Keratinocyte (primary cell): Measurements from ENCODE around the gene NRP1. TPM values are rescaled to one million over a fixed set of nuclear protein-coding genes. Genes with fewer than 3 reads are reported as not detected.

ENCODE experiments used
- DNase-seq: peaks from one replicate; pipeline ENCODE4 v3.0.0-alpha.2; 2011; ENCODE audit warnings: low read depth, missing footprints, low spot score
- FAIRE-seq: peaks from 2 replicates; lab custom pipeline; 2011; peaks lifted over from hg19 to GRCh38; lab: Jason Lieb, UNC
- H2AFZ ChIP-seq: 2 replicates; pipeline ENCODE4 v1.6.0; 2012; ENCODE audit warnings: low read length, control low read depth, inconsistent platforms; ENCODE audit not compliant: control insufficient read depth
- H3K27ac ChIP-seq: 2 replicates; pipeline ENCODE4 v1.5.1; 2011; ENCODE audit warnings: low read length; ENCODE audit not compliant: control insufficient read depth, insufficient read depth
- H3K27me3 ChIP-seq: 3 replicates; pipeline ENCODE4 v1.6.0; 2011; ENCODE audit warnings: low read length; ENCODE audit not compliant: control insufficient read depth, insufficient read depth; ENCODE audit errors: extremely low read depth
- H3K36me3 ChIP-seq, 2 experiments: 2 replicates in 1 of 2; 3 replicates in 1 of 2; pipeline ENCODE4 v1.5.1; 2011; ENCODE audit warnings: low read length in 2 of 2, mild to moderate bottlenecking in 1 of 2; ENCODE audit not compliant: control insufficient read depth in 2 of 2, insufficient read depth in 2 of 2; ENCODE audit errors: extremely low read depth in 1 of 2
- H3K4me1 ChIP-seq: 3 replicates; pipeline ENCODE4 v1.5.1; 2011; ENCODE audit warnings: low read length; ENCODE audit not compliant: control insufficient read depth, insufficient read depth; ENCODE audit errors: extremely low read depth
- H3K4me2 ChIP-seq: 3 replicates; pipeline ENCODE4 v1.6.0; 2011; ENCODE audit warnings: low read depth, low read length; ENCODE audit not compliant: control insufficient read depth, insufficient read depth; ENCODE audit errors: extremely low read depth
- H3K4me3 ChIP-seq, 3 experiments: fragments of 200-600 bp in 1 of 3; sonication (generic) in 1 of 3; 2 replicates in 2 of 3; 3 replicates in 1 of 3; pipeline ENCODE4 v1.5.1; 2011 to 2016; ENCODE audit warnings: low read length in 3 of 3, mild to moderate bottlenecking in 3 of 3, control low read depth in 2 of 3, inconsistent platforms in 1 of 3, low read depth in 1 of 3, mixed read lengths in 1 of 3, mixed run types in 1 of 3, moderate library complexity in 1 of 3; ENCODE audit not compliant: control insufficient read depth in 2 of 3, insufficient read depth in 2 of 3; ENCODE audit errors: extremely low read depth in 1 of 3
- H3K79me2 ChIP-seq: 2 replicates; pipeline ENCODE4 v1.6.0; 2012; ENCODE audit warnings: low read length; ENCODE audit not compliant: control insufficient read depth, insufficient read depth
- H3K9ac ChIP-seq: 3 replicates; pipeline ENCODE4 v1.6.0; 2011; ENCODE audit warnings: low read length; ENCODE audit not compliant: control insufficient read depth, insufficient read depth; ENCODE audit errors: extremely low read depth
- H3K9me1 ChIP-seq: 3 replicates; pipeline ENCODE4 v1.6.0; 2011; ENCODE audit warnings: low read length; ENCODE audit not compliant: control insufficient read depth, insufficient read depth; ENCODE audit errors: extremely low read depth
- H3K9me3 ChIP-seq: 2 replicates; pipeline ENCODE4 v1.5.1; 2012; ENCODE audit warnings: low read depth, low read length; ENCODE audit not compliant: control insufficient read depth
- H4K20me1 ChIP-seq: 3 replicates; pipeline ENCODE4 v1.6.0; 2011; ENCODE audit warnings: low read length; ENCODE audit not compliant: control insufficient read depth, insufficient read depth; ENCODE audit errors: extremely low read depth
- EZH2 ChIP-seq: IDR thresholded peaks from one replicate; pipeline ENCODE4 v1.6.1; 2012; ENCODE audit warnings: inconsistent platforms, mild to moderate bottlenecking, low read length, moderate library complexity
- dilution Hi-C: fragments of 300-500 bp; cut with MboI; formaldehyde crosslinking; loops from one replicate; pipeline ENCODE4 v1.7.0; 2020; ENCODE audit warnings: low sequenced_read_pairs; ENCODE audit not compliant: extremely low pct_ligation_motif_present
- polyA plus RNA-seq, 5 experiments: library from polyadenylated mRNA; depleted of rRNA in 3 of 5; stranded (reverse) in 3 of 5; stranded (forward) in 1 of 5; unstranded in 1 of 5; fragments of >200 nt; gene quantifications; 1 replicate in 1 of 5; 2 replicates in 3 of 5; 3 replicates in 1 of 5; pipeline versions ENCODE4 v1.2.1 to v1.2.3, GENCODE V29; 2011 to 2012; ENCODE audit warnings: missing spikeins in 2 of 5, low read depth in 1 of 5, low replicate concordance in 1 of 5
- TF ChIP-seq, protein P1 (sequence below), 3 experiments: IDR thresholded peaks in 1 of 3; conservative IDR thresholded peaks in 1 of 3; optimal IDR thresholded peaks in 1 of 3; 2 replicates in 2 of 3; 3 replicates in 1 of 3; pipeline versions ENCODE3 to v1.5.1; 2011; ENCODE audit warnings: low read length in 3 of 3, mild to moderate bottlenecking in 3 of 3, moderate library complexity in 2 of 3, control low read depth in 1 of 3, inconsistent platforms in 1 of 3; ENCODE audit not compliant: insufficient read depth in 2 of 3; ENCODE audit errors: extremely low read depth in 1 of 3

NRP1 gene
- polyA plus RNA-seq, 1 donor (not counting 4 experiments of a cell fraction or from before 2014, with no cell fraction given) = 36.2 TPM

- Histone ChIP-seq H3K4me1 (peaks cover 27% of the 10 kb centered on the region), H3K9me3 (no peaks in the 10 kb centered on the region), H3K36me3 (peaks cover 2 to 12% of the 10 kb centered on the region in 2 experiments), H3K4me3 (no peak overlapping the region), H3K9ac (no peak overlapping the region), H3K27ac (no peak overlapping the region), H2AFZ (no peak overlapping the region), H3K4me2 (no peak overlapping the region), H3K9me1 (no peaks in the 10 kb centered on the region), H3K79me2 (no peaks in the 10 kb centered on the region), H4K20me1 (no peaks in the 10 kb centered on the region), H3K27me3 (no peaks in the 10 kb centered on the region)
- DNase-seq = no peak
- TF ChIP-seq, protein P1, sequence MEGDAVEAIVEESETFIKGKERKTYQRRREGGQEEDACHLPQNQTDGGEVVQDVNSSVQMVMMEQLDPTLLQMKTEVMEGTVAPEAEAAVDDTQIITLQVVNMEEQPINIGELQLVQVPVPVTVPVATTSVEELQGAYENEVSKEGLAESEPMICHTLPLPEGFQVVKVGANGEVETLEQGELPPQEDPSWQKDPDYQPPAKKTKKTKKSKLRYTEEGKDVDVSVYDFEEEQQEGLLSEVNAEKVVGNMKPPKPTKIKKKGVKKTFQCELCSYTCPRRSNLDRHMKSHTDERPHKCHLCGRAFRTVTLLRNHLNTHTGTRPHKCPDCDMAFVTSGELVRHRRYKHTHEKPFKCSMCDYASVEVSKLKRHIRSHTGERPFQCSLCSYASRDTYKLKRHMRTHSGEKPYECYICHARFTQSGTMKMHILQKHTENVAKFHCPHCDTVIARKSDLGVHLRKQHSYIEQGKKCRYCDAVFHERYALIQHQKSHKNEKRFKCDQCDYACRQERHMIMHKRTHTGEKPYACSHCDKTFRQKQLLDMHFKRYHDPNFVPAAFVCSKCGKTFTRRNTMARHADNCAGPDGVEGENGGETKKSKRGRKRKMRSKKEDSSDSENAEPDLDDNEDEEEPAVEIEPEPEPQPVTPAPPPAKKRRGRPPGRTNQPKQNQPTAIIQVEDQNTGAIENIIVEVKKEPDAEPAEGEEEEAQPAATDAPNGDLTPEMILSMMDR (optimal IDR thresholded peaks at IDR 0.05 in 1 of 3, IDR thresholded peaks at IDR 0.05 in 1 of 3, conservative IDR thresholded peaks at IDR 0.05 in 1 of 3; ENCODE audit: extremely low read depth in 1 of 3, insufficient read depth in 2 of 3, low read length in 3 of 3) = no peak
- no peak for TF ChIP-seq EZH2
- FAIRE-seq = no peak
- dilution Hi-C loops = no loop called here
These were observed 91.5 kb downstream of the NRP1 start for GRCh38 chr10:33242931-33243330.

GRCh38 chr10:33241351-33241750 is 93.1 kb downstream of the NRP1 start:
- H3K36me3 ChIP-seq = peaks cover 0 to 11% of the 10 kb centered on the region in 2 experiments

More at GRCh38 chr10:33241351-33241750, 93.1 kb downstream of the NRP1 start:
- no peak overlapping the region for H3K4me2 ChIP-seq
- no peaks in the 10 kb centered on the region for H3K79me2 ChIP-seq
- H3K4me3 ChIP-seq = no peak overlapping the region
- dilution Hi-C loops = no loop called here
- H3K9ac ChIP-seq = no peak overlapping the region
- no peaks in the 10 kb centered on the region for H3K9me3 ChIP-seq
- no peak for TF ChIP-seq EZH2
- TF ChIP-seq, protein P1 (optimal IDR thresholded peaks at IDR 0.05 in 1 of 3, IDR thresholded peaks at IDR 0.05 in 1 of 3, conservative IDR thresholded peaks at IDR 0.05 in 1 of 3; ENCODE audit: extremely low read depth in 1 of 3, insufficient read depth in 2 of 3, low read length in 3 of 3) = no peak
- H3K27ac ChIP-seq = no peak overlapping the region
- H3K9me1 ChIP-seq = no peaks in the 10 kb centered on the region
- no peak for DNase-seq
- peaks cover 29% of the 10 kb centered on the region for H3K4me1 ChIP-seq
- H2AFZ ChIP-seq = no peak overlapping the region
- no peaks in the 10 kb centered on the region for H3K27me3 ChIP-seq
- peak; percentile 9 for FAIRE-seq
- no peaks in the 10 kb centered on the region for H4K20me1 ChIP-seq
